Endothelial cell of umbilical vein (primary cell): ENCODE results near the gene MPZL3.

ENCODE experiments used
- POLR2A ChIP-seq: IDR thresholded peaks from 2 replicates; pipeline ENCODE4 v1.6.1; 2012; ENCODE audit warnings: low read depth, mild to moderate bottlenecking, control low read depth, low read length
- POLR2AphosphoS5 ChIP-seq: IDR thresholded peaks from 2 replicates; pipeline ENCODE4 v1.6.1; 2012; ENCODE audit warnings: low read depth, mild to moderate bottlenecking, control low read depth, low read length, moderate library complexity; ENCODE audit not compliant: insufficient read depth
- TF ChIP-seq, protein P1 (sequence below), 2 donors: IDR thresholded peaks; 1 replicate in 1 of 2; 2 replicates in 1 of 2; pipeline ENCODE4 v1.5.1; 2011; ENCODE audit warnings: low read length in 2 of 2, mild to moderate bottlenecking in 2 of 2, moderate library complexity in 2 of 2, control low read depth in 1 of 2, inconsistent platforms in 1 of 2, low read depth in 1 of 2; ENCODE audit not compliant: insufficient read depth in 1 of 2; ENCODE audit errors: extremely low read depth in 1 of 2

DNA sequence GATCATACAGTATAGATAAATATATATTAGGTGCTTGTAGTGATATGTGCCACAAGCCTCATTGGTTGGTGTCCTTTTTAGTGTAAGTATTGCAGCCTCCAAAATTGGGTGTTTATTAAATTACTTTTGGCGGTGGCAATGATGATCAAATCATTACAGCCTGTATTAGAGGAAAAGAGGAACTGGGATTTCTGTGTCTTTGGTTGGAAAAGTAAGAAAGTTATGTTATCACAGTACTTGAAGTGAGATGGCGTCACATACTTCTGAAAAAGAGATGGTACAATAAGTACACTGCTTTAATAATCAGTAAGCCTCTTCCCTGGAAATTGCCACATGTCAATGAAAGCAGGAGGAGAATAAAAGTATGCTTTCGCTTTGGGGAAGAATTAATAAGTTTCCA, 523 bp upstream of the MPZL3 start:
- no peak for TF ChIP-seq POLR2A
- TF ChIP-seq, protein P1, sequence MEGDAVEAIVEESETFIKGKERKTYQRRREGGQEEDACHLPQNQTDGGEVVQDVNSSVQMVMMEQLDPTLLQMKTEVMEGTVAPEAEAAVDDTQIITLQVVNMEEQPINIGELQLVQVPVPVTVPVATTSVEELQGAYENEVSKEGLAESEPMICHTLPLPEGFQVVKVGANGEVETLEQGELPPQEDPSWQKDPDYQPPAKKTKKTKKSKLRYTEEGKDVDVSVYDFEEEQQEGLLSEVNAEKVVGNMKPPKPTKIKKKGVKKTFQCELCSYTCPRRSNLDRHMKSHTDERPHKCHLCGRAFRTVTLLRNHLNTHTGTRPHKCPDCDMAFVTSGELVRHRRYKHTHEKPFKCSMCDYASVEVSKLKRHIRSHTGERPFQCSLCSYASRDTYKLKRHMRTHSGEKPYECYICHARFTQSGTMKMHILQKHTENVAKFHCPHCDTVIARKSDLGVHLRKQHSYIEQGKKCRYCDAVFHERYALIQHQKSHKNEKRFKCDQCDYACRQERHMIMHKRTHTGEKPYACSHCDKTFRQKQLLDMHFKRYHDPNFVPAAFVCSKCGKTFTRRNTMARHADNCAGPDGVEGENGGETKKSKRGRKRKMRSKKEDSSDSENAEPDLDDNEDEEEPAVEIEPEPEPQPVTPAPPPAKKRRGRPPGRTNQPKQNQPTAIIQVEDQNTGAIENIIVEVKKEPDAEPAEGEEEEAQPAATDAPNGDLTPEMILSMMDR (IDR thresholded peaks at IDR 0.05; ENCODE audit: extremely low read depth in 1 of 2, insufficient read depth in 1 of 2, low read depth in 1 of 2, low read length in 2 of 2), result no peak
- TF ChIP-seq POLR2AphosphoS5, result no peak
